HG02642 (cell line): ENCODE data around the gene IFNA6.
A peak's percentile ranks its signal among the peaks of the same experiment; 100 is the strongest.

Source experiments
- ATAC-seq: cut with Tn5 transposase; IDR thresholded peaks from one replicate; pipeline ENCODE4 v1.9.1; 2021; ENCODE audit warnings: mild to moderate bottlenecking; ENCODE audit not compliant: unreplicated experiment, poor library complexity

Gene IFNA6

GRCh38 chr9:21331676-21332402 lies 18.8 kb downstream of the IFNA6 start:
- no peak for ATAC-seq

DNA sequence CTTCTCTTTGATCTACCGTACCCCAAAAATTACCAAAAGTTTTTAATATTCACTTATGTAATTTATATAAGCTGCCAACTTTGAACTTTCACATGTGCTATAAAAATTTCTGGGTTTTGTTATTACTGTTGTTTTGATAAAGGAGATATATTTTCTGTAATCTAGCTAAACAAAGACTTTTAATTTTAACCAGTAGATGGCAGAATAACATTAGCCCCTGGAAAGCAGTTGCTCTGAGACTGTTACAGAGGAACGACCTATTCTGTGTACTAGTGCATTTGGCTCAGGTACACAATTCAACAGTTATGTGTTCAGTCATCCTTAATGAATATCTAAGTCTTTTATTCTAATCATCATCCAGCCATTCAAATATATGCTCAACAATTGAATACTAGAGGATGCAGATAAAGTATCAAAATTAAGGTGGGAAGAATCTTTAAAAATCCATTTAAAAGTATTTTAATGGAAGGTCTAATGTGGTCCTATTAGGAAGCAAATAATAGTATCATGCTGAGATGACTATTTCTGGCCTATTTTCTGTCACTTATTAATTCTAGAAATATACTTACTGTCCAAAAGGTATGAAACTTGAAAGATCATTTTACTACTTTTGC lies 24.1 kb downstream of the IFNA6 start:
- peak; percentile 80 for ATAC-seq

- ATAC-seq: no peak
Measured at GRCh38 chr9:21324047-21324446, 26.6 kb downstream of the IFNA6 start.

- ATAC-seq: no peak
Measured at GRCh38 chr9:21322911-21323461, 27.7 kb downstream of the IFNA6 start.

- ATAC-seq: no peak
Measured at GRCh38 chr9:21320465-21320864, 30.2 kb downstream of the IFNA6 start.

DNA sequence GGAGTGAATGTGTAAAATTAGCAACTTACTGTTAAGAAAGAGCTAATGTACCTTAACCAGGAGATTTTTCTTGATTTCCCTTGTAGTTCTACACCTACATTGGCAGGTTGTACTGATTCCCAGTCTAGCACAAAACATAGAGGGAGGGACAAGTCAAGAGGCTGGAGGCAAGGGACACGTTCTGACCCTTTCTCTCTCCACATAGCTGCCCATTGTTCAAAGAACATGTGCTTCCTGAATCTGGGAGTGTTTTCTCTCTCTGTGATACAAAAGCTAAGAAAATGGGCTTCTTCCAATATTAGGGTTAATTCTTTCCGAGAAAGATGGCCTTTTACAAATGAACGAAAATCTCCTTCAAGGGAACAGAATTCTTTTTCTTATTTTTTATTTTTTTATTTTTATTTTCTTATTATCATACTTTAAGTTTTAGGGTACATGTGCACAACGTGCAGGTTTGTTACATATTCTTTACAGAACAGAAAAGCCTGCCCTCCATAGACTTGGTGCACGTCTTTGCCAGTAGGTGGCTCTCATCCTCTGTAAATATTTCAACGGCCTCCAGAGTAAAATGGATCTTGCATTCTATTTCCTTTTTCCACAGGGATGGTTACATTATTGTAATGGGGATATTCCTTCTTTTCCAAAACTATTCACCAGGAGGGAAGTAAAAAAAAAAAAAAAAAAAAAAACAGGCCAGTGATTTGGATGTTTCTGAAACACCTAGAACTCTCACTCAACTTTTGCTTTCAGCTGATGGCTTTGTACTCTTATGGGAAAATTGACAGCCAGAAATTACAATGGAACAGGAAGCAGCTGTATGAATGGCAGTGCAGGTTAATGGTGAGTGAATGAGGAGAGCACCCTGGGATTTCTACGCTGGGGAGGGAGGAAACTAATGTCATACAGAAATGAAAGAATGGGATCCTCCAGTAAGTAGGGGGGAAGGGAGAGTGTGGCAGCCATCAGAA lies 32.4 kb downstream of the IFNA6 start:
- peak; percentile 81 for ATAC-seq

GRCh38 chr9:21316860-21317259 lies 33.8 kb downstream of the IFNA6 start:
- ATAC-seq: no peak

GRCh38 chr9:21316032-21316842 lies 34.5 kb downstream of the IFNA6 start:
- ATAC-seq: no peak

DNA sequence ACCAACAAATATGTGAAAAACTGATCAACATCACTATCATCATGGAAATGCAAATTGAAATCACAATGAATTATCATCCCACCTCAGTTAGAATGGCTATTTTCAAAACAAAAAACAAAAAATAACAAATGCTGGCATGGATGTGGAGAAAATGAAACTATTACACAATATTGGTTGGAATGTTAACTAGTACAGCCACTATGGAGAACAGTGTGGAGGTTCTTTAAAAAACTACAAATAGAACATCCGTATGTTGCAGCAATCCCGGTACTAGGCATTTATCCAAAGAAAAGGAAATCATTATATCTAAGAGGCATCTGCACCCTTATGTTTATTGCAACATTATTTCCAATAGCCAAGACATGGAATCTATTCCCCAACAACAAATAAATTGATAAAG lies 36.5 kb downstream of the IFNA6 start:
- no peak for ATAC-seq

GRCh38 chr9:21311889-21312288 lies 38.8 kb downstream of the IFNA6 start:
- ATAC-seq: no peak

DNA sequence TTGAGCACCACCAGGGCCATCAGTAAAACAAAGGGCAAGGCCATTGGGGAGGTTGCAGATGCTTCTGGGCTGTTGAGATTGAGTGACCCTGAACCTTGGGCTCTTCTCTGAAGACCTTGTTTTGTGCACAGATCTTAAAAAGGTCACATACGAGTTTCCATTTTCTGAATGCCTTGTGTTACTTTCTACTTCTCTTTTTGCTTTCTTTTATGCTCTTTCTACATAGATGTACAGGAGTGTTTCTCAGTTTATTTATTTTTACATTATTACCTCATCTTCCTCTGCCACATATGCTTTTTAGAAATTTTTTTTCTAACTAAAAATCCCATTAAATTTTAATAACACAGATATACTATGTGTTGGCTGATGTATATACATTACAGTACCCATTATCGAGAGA lies 45.5 kb downstream of the IFNA6 start, which contains the start of gene IFNA5:
IFNA5 (minus strand) TSS at position 101 of the 400 bp plus-strand sequence; CDS start at position 44, 57 bp downstream.
- no peak for ATAC-seq
